NCI-H1092 treated with DMSO at 0.1 percent for 48 hours (cell line): ENCODE data around the gene TOM1.
"Not testable (repeated sequence)": the region's sequence is repeated elsewhere in the genome, so short reads cannot be mapped to it uniquely, and the experiment has no call there.

Experiments
- DNase-seq: peaks from one replicate; lab custom pipeline; 2025; lab: John Stamatoyannopoulos, UW

The TOM1 gene

DNA sequence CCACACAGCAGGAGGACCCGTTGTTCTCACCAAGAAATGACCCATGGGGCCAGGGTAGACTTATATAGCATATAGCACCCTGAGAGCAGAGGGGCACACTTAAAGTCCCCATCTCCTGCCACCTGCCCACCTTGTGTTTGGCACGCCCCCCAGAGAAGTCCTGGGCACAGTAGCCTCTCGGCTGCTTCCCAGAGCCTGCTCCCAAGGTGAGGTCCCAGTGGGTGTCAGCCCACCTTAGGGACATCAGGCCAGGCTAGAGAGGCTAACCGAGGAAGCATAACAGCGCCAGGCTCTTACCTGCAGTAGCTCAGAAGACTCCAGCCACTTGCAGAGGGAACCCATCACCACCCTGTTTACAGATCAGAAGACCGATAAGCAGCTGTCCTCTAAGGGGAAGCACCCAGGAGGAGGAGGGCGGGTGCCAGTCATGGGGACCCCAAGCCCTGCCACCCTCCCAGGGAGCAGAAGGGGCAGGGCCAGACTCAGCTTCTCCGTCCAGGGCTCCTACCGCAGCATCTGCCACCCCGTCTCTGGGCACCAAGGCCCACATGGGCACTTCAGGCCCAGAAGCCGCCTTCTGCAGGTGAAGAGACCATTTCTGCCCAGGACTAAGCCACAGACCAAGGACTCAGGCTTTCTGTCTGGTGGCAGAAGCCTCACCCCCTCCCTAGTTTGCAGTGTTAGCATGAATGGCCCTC, 46.3 kb downstream of the TOM1 start:
- DNase-seq = no peak

DNA sequence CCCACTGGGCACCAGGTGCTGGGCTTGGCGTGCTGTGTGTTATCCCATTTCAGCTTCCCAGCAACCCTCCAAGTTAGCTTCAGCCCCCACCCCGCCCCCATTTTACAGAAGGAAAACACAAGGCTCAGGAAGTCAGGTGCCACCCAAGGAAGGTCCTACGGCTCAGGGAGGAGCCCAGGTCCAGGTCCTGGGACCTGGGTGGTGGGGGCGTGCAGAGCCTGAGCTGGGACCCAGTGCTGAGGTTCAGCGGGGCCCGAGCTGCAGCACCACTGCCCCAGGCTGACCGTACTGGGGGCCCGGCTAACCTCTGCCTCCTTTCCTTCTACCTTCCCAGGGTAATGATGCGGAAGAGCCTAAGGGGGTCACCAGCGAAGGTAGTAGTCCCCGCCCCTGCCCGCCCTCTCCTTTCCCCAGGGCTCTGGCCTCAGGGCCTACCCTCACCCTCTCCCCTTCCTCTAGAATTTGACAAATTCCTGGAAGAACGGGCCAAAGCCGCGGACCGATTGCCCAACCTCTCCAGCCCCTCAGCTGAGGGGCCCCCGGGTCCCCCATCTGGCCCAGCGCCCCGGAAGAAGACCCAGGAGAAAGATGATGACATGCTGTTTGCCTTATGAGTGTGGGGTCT, 47.0 kb downstream of the TOM1 start:
- DNase-seq = no peak

DNA sequence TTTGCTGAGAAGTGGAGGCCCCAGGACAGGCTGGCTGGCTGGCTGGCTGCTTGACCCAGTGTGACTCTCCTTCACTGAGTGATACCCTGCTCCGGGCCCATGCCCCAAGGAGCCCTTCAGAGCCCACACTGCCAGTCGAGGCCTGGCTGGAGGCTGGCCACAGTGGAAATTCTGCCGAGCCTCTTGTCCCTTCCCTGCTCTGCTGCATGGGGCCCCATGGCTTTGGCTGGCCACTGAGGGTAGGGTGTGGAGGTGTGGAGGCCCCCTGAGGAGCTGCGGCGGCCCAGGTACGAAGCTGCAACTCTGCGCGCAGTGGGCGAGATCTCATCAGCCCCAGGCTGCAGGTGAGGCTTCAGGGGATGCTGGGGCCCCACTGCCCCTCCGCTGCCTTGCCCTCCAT, 47.8 kb downstream of the TOM1 start:
- no peak for DNase-seq

DNA sequence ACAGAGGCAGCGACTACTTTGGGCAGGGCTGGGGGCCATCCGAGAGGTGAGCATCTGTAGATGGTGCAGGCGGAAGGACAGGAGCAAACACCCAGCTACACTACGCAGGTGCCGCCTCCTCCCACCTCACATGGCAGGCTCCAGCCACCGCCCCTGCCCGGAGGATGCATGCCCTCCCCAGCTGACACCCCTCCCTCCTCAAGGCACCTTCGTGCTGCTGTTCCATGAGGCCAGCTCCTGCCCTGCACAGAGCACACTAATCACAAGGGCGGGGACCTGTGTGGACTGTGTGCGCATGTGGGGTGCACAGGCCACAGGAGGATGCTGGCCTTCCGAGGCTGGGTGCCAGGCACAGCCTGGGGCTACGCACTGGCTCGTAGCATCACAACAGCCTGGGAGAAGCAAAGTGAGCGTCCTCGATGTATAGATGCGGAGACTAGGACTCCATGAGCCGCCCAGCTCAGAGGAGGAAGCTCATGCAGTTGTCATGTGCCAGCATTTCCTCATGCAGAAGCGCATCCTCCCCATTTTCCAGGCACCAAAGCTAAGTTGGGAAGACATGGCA, 48.4 kb downstream of the TOM1 start:
- DNase-seq = no peak

DNA sequence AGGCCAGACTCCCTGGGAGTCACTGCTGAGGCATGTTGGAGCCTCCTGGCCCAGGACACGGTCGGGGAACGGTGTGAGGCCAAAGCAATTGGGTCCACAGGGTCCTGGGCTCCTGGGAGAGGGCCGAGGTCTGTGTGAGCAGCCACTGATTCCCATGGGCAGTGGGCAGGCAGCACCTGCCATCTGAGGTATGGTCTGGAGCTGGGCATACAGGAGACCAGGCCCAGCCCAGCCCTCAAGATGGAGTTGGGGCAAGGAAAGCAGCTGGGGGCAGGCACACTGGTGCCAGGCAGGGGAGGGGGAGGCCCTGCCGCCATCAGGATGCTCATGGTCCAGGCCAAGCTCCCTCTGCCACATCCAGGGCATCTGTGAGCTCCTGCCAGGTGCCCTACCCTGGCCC, 49.0 kb downstream of the TOM1 start:
- DNase-seq = no peak

DNA sequence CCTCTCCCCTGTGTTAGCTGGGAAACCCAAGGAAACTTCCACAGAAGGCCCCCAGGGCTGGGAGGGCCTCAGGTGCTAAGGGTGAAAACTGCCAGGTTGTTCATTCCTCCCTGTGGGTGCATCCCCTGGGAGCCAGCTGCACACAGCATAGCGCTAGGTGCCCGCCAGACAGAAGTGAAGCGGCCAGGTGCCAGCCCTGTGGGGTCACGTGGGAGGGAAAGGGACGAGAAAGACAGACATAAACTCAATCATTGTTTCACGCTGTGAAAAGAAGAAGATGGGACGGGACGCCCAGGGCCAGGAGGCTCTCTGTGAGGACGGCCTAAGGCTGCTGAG, 49.6 kb downstream of the TOM1 start:
- peak; percentile 70 for DNase-seq

DNA sequence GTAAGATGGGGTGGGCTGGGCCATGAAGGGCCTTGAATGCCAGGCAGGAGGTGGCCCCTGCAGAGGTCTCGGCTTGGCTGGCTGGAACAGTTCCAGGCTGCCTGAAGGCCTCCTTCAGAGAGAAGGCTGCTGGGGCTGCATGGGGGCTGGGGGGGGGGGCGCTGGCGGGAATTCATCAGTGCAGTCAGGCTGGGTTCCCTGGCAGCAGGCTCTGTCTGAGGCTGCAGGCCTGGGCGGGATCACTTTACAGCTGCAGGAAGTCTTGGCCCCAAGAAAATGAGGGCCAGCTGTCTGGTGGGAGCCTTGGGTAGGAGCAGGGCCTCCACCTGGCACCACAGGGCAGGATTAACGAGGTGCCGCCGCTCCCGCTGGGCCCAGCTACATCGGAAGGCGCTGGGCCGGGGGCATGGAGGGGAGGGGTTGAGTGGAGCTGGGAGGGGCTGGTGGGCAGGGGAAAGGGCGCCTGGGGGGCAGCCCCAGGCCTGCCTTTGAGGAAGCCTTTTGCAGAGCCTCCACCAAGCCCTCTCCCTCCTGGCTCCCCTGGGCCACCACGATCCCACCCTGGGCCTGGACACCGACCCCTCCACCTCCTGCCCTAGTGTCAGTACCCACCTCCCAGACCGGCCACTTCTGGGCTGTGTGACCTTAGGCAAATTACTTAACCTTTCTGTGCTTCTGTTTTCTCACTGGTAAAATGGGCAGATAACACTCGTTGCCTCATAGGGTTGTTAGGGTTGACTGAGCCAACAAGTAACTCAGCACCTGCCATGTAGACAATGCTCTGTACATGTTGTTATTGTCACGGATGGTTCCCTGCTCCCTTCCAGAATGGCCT, 50.2 kb downstream of the TOM1 start:
- DNase-seq = peak; percentile 70

DNA sequence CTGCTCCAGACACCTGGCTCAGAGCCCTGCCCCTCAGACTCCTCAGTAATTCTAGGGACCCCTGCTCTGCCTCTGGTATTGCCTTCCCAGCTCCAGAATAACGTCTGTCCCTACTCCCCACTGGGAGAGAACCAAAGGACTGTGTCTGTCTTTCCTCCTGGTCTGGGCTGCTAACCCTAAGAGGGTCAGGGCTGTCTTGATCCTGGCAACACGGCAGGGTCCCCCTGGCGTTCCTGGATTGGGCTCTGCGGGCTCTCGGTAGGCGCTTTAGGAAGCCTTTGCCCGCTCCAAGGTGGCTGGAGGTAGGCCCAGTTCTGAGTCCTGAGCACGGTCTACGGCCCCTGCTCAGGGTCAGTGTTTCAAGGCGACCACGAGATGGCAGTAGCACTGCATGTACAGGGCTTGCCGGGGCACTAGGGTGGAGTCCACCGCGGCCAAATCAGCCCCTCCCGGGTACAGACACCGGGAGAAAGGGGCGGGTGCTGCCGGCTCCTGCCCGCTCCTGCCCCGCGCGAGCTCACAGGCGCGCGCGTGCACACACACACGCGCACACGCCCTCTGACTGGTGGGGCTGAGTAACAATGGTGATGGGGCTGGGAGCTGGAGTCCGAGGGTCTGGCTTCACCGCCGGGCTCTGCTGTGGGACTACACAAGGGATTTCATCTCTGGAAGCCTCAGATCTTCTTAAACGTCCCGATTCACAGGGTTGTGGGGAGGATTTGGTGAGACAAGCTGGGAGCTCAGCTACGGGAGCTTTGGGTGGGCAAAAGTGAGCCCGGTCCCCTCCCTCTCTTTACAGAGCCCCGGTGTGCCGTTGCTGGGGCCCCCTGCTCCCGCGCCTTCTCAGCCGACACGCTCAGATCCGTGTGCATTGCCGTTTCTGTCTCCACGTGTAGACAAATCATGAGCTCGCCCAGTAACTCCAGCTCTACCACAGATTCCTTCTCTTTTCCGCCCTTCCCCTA, 51.1 kb downstream of the TOM1 start:
- DNase-seq = peak; percentile 90

DNA sequence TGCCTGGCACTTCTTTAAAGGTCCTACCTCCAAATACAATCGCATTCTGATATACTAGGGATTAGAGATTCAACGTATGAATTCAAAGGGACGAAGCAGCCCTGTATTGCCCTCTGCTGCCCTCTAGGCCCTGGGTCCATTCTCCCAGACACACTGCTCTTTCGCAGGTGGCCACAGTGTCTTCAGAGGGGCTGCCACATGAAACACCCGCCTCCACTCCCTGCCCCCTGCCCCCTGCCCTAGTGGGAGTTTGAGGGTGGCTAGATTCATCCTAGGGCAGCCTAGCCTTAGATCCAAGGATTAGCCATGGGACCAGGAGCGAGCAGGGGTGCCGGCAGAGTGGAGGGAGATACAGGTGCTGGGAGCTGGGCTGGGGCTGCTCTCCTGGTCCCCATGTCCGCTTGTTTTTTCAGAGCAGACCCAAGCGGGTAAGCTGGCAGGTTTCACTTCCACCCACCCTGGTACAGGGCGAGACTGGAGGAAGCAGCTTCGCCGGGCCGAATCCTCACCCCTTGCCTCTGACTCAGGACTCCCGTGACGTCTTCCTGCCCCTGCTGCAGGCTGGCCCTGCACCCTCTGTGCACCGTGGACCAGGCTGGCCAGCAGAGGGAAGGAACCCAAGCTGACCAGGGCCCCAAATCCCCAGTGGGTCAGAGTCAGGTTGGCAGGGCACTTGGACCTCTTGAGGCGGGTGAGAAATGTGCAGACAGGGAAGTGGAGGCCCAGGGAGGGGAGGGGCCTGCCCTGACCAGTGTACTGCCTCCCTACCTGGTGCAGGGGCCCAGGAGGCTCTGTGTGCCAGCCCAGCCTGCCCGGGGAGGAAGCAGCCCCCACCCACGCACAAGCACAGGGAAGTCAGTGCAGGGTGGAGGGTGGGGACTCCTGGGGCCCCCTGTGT, 52.8 kb downstream of the TOM1 start:
- DNase-seq = no peak

DNA sequence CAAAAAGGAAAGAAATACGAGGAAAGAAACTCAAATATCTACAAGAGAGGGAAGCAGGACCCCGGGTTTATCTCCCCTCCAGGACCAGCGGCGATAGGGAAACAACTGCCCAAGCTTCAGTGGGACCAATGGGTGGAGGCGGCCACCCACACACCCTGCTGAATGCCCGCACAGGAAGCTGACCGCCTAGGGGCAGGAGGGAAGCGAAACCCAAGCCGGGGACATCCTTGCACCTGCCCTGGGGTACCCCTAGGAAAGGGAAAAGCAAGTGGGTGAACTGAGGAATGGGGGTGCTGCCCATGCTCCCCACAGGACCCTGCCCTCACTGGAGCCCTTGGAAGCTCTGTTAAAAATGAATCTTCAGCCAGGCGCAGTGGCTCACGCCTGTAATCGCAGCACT, 53.6 kb downstream of the TOM1 start:
- DNase-seq = no peak

DNA sequence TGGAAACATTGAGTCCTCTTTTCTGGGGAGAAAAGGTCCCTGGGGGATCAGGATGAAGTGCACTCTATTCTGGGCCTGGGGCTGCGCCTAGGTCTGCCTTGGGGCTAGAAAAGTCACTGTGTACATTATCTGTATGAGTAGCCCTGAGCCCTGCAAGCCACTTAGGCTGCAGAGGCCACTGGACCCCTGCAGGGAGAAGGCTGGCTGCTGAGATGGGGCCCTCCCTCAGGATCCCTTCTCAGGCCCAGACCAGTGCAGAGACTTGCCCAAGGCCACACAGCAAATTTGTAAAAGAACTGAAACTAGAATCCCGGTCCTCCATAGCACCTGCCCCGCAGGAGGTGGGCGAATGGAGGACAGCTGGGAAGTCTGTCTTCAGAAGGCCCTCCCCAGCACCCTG, 54.4 kb downstream of the TOM1 start:
- no peak for DNase-seq

DNA sequence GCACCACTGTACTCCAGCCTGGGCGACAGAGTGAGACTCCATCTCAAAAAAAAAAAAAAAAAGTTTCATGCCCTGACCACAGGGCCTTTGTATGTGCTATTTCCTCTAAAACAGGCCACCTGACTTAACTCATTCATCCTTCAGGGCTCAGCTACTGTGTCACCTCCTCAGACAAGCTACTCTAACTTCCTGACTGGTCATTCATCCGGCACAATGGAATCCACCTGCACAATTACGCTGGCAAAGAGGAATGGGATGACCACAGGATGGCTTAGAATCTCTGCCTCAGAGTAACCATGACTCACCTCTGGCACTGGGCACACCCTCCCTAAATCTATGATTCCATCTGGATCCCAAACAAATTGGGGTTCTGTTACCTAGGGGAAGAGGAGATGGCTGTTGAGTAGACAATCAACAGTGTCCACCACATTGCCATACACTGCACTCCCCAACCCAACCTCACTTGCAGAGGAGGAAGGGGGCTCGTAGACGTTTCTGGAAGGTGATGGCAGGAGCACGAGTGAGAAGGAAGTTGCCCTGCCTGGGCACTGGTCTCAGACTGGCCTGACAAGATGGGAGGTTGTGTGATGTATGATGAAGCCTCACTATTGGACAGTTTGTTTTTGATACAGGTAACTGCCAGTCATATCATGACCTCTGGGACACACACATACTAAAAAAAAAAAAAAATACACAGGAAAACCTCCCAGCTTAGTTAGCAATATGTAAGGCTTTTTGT, 58.4 kb downstream of the TOM1 start:
- DNase-seq = no peak

DNA sequence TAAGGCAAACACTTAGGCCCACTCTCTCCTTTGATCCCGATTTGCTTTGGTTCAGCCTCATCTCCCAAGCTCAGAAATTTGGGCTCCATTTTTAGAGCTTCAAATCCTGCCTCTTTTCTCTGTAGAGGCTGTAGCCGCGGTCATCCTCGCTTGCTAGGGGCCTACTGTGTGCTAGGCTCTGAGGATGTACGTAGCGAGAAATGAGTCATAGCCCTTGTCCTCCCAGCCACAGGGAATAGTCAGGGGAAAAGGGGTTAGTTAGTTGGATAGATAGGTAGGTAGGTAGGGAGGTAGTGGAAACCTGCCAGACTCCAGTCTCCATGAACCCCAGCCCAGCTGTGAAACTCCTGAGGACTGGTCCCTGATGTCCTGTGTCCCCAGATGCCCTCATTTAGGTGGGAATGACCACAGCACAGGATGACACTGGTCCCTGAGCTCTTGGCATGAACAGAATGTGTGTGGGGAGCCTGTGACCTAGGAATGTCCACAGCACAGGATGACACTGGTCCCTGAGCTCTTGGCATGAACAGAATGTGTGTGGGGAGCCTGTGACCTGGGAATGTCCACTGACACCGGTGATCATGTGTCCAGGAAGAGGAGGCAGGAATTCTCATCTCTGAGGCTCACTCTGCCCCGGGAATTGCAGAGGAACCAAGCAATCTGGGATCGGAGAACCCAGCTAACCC, 59.8 kb downstream of the TOM1 start:
- no peak for DNase-seq

DNA sequence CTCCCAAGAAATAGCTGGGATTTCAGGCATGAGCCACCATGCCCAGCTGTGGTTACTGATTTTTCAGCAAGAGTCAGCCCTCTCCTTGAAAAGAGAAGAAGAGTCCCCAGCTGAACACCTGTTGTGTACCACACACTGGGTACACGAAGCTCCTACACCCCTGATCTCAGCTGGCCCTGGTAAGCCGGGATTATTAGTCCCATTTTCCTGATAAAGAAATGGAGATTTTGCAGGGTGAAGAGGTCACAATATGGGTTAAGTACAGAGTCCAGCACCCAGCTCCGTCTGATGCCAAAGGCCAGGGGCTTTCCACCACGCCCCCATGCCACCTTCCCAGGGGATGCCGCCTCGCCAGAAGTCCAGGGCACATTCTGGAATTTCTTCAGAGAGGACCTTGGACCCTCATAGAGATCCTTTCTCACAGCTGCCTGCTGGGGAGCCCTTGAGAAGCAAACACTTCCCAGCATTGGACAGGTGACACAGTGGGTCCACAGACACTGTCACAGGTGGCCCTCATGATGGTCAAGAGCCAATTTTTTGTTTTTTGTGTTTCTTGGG, 61.4 kb downstream of the TOM1 start:
- DNase-seq = no peak

DNA sequence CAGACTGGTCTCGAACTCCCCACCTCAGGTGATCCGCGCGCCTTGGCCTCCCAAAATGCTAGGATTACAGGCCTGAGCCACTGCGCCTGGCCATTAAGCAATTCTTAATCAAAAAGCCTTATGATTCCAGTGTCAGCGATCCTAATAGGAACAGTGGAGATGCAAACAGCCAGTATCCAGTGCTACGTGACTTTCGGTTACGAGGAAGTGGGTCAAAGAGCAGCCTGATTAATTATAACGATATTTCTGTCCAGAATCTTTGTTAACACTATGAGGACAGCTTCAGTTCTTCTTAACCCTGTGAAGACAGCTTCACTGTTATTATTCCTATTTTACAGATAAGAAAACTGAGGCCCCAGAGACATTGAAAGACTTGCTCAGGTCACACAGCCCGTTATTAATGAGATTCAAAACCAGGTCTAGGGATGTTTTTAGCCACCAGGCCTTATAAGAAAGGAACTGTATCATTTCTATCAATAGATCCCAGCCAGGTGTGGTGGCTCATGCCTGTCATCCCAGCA, 63.9 kb downstream of the TOM1 start:
- DNase-seq = no peak

DNA sequence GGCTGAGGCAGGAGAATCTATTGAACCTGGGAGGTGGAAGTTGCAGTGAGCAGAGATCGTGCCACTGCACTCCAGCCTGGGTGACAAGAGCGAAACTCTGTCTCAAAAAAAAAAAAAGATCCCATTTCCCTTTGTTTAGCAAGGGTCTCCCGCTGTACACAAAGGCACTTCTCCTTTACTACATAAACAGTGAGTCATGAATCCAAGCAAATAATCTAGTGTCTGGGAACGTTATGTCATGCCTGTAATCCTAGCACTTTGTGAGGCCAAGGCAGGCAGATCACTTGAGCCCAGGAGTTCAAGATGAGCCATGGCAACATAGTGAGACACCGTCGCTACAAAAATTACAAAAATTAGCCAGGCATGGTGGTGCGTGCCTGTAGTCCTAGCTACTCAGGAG, 64.5 kb downstream of the TOM1 start:
- not testable (repeated sequence) for DNase-seq

DNA sequence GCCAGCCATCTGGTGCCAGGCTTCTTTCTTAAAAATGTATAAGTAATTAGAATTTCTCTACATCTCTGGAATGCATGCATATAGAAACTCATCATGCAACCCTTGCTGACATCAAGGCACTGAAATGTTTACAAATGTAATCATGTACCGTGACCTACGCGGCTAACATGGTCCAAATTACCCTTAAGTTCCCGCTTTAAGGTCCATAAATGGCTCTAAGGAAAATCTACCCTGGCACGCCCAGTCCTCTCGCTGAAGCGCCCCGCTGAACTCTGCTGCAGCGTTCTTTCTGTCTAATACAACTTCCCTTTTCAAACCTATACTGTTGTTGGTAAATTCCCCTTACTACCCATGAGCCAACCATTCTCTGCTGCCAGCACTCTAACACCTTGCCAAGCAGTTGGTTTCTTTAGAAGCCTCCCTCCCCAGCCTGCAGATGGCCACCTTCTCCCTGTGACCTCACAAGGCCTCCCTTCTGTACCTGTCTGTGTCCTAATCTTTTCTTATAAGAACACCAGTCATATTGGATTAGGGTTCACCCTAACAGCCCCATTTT, 67.7 kb downstream of the TOM1 start:
- no peak for DNase-seq

DNA sequence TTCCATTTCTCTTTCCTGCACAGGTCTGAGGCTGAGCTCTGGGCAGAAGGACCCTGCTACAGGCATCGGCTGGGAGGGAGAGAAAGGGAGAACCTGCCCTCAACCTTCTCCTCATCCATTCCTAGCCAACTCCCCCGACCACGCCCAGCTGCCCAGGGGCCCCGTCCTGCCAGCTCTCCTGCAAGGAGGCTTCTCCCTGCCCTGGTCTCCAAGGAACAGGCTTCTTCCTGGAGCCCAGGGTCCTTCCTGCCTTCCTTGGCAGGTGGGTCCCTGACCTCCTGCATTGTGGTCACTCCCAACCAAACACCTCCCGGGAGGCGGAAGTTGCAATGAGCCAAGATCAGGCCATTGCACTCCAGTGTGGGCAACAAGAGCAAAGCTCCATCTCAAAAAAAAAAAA, 68.7 kb downstream of the TOM1 start:
- no peak for DNase-seq

DNA sequence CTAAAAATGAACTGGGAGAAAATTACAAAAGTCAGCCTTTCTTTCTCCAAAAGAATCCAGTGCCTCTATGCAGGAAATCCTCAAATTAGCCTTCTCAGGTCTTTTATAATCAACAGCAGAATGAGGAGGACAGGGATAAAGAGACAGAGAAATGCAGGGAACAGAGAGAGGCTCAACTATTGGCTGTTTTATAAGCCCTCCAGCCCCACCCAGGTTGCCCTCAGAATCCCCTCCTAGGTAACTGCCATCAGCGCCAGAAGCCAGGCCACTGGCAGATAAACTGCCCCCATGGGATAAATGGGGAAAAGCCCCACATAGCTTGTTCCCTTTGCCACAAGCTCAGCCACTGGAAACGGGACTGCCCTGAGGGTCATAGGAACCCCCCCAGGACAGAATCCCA, 70.3 kb downstream of the TOM1 start:
- no peak for DNase-seq
